Measurements from ENCODE around the gene SH2D2A.

Gene SH2D2A

GRCh38 chr1:156802421-156802935, 14.2 kb downstream of the SH2D2A start:
- no peak for FAIRE-seq

GRCh38 chr1:156801409-156802121, 15.1 kb downstream of the SH2D2A start:
- no peak for FAIRE-seq

GRCh38 chr1:156797212-156797871, 19.3 kb downstream of the SH2D2A start:
- FAIRE-seq: peak; percentile 87

GRCh38 chr1:156796340-156797097, 20.1 kb downstream of the SH2D2A start:
- no peak for FAIRE-seq

- no peak for FAIRE-seq
Measured at GRCh38 chr1:156795787-156796186, 20.9 kb downstream of the SH2D2A start.

GRCh38 chr1:156795374-156795733, 21.3 kb downstream of the SH2D2A start:
- no peak for FAIRE-seq

GRCh38 chr1:156794506-156795373, 21.9 kb downstream of the SH2D2A start:
- no peak for FAIRE-seq

- FAIRE-seq: no peak
Measured at GRCh38 chr1:156789621-156790318, 26.9 kb downstream of the SH2D2A start.

- FAIRE-seq: no peak
Measured at GRCh38 chr1:156788136-156788535, 28.5 kb downstream of the SH2D2A start.

- no peak for FAIRE-seq
Measured at GRCh38 chr1:156786640-156787039, 30.0 kb downstream of the SH2D2A start.

GRCh38 chr1:156785458-156785857, 31.2 kb downstream of the SH2D2A start:
- FAIRE-seq: no peak

GRCh38 chr1:156781585-156782186, 35.0 kb downstream of the SH2D2A start:
- FAIRE-seq: no peak

GRCh38 chr1:156777573-156777972, 39.1 kb downstream of the SH2D2A start:
- FAIRE-seq: no peak

- no peak for FAIRE-seq
Measured at GRCh38 chr1:156776942-156777341, 39.7 kb downstream of the SH2D2A start.

- FAIRE-seq: no peak
Measured at GRCh38 chr1:156775799-156776198, 40.8 kb downstream of the SH2D2A start.

GRCh38 chr1:156773607-156774006, 43.0 kb downstream of the SH2D2A start:
- no peak for FAIRE-seq

GRCh38 chr1:156772728-156773497, 43.7 kb downstream of the SH2D2A start:
- no peak for FAIRE-seq

- FAIRE-seq: no peak
Measured at GRCh38 chr1:156772222-156772621, 44.4 kb downstream of the SH2D2A start.

- no peak for FAIRE-seq
Measured at GRCh38 chr1:156768610-156769295, 47.9 kb downstream of the SH2D2A start.

All from A204.1 (cell line).